Activated naive CD4-positive, alpha-beta T cell treated with anti-CD3 and anti-CD28 coated beads, Interleukin-2, amount 50 U/mL, for 24 hours (primary cell): Measurements from ENCODE around the gene FOXJ3.

ENCODE experiments used
- H3K27ac Mint-ChIP-seq: one replicate; pipeline ENCODE4 v1.8.0; 2021; ENCODE audit warnings: mild to moderate bottlenecking, mixed read lengths
- H3K27me3 Mint-ChIP-seq: one replicate; pipeline ENCODE4 v1.8.0; 2021; ENCODE audit warnings: mixed read lengths
- H3K36me3 Mint-ChIP-seq: one replicate; pipeline ENCODE4 v1.8.0; 2021; ENCODE audit warnings: mixed read lengths
- H3K4me1 Mint-ChIP-seq: one replicate; pipeline ENCODE4 v1.8.0; 2021; ENCODE audit warnings: mixed read lengths
- H3K4me3 Mint-ChIP-seq: one replicate; pipeline ENCODE4 v1.8.0; 2021; ENCODE audit warnings: mild to moderate bottlenecking, mixed read lengths
- H3K9me3 Mint-ChIP-seq: one replicate; pipeline ENCODE4 v1.8.0; 2021; ENCODE audit warnings: mixed read lengths

FOXJ3 gene

DNA sequence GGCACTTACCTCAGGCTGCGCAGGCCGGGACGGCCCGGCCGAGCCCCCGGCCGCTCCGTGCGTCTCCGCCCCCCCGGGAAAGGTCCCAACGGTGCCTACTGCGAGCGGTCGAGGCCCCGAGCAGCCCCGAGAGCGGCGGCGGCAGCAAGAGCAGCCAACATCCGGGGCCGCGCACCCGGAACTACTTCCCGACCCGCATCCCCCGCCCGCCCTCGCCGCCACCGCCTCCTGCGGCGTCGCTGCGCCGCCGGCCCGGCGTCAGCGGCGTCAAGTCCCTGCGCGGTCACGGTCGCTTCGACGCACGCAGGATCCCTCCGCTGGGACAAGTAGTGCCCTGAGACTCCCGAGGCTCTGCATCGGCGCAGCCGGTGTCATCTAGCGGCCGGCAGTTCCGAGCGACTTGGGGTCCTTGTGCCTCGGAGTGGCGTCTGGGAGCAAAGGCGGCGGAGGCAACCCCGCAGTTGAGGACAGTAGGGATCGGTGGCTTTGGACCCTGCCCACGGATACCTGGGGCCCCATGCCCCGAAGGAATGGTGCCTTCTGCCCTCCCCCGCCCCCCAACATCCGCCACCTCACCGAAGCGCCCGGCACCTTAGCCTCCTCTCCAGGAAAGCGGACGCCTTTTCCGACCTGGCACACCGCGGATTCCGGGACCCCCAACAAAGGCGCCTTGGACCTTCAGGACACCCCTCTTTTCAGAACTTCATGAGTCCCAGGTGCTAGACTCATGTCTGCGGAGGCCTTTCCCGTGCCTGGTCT, at the start of gene FOXJ3:
Gene FOXJ3 (minus strand): TSS at position 186 of the 759 bp plus-strand sequence. CDS start 24,142 bp downstream, outside the sequence.
- Mint-ChIP-seq H3K9me3 (no peaks in the 10 kb centered on the region), H3K27me3 (no peaks in the 10 kb centered on the region), H3K4me3 (peak within 1 kb of the TSS; percentile 98), H3K4me1 (peaks cover 51% of the 10 kb centered on the region), H3K27ac (peak within 1 kb of the TSS; percentile 92), H3K36me3 (peaks cover 6% of the 10 kb centered on the region)

DNA sequence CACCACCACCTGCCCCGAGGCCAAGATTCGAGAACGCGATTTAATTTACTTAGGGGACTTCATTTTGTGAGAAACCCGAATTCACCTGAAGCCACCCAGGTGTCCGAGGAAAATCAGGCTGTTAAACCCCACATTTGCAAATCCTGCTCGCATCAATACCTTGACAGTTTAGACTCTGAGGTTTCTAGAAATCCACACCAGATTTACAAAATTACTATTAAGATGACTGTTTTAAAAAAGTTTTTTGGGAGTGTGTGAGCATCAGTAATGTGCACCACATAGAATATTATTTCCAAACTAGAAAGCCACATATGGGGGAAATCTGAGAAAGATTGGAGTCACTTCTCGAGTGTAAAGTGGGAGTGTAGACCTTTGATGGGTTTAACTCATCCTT, 46.2 kb upstream of the FOXJ3 start:
- Mint-ChIP-seq H3K4me3 (peak overlapping the region; percentile 66), H3K4me1 (peaks cover 6% of the 10 kb centered on the region), H3K27me3 (peaks cover 35% of the 10 kb centered on the region), H3K9me3 (no peaks in the 10 kb centered on the region), H3K27ac (no peak overlapping the region), H3K36me3 (no peaks in the 10 kb centered on the region)

- Mint-ChIP-seq H3K36me3 (no peaks in the 10 kb centered on the region), H3K27me3 (peaks cover 35% of the 10 kb centered on the region), H3K4me3 (peak within 1 kb of the TSS; percentile 79), H3K4me1 (peaks cover 6% of the 10 kb centered on the region), H3K9me3 (no peaks in the 10 kb centered on the region), H3K27ac (no peak within 1 kb of the TSS)
Observed at GRCh38 chr1:42380586-42381279, 45.7 kb upstream of the FOXJ3 start, which contains the start of gene RIMKLA. Gene RIMKLA, plus strand, starts transcription at chr1:42380792. Its CDS starts 143 bp downstream, at chr1:42380935.

GRCh38 chr1:42379794-42380585, 45.0 kb upstream of the FOXJ3 start:
- Mint-ChIP-seq H3K27me3 (peaks cover 35% of the 10 kb centered on the region), H3K27ac (no peak overlapping the region)

GRCh38 chr1:42372796-42373195, 37.8 kb upstream of the FOXJ3 start:
- Mint-ChIP-seq H3K4me1 (no peaks in the 10 kb centered on the region), H3K4me3 (no peak overlapping the region), H3K27ac (no peak overlapping the region), H3K9me3 (no peaks in the 10 kb centered on the region), H3K36me3 (no peaks in the 10 kb centered on the region), H3K27me3 (peaks cover 4% of the 10 kb centered on the region)

More at GRCh38 chr1:42379794-42380585, 45.0 kb upstream of the FOXJ3 start:
- H3K36me3 Mint-ChIP-seq: no peaks in the 10 kb centered on the region
- H3K9me3 Mint-ChIP-seq: no peaks in the 10 kb centered on the region
- peaks cover 6% of the 10 kb centered on the region for H3K4me1 Mint-ChIP-seq
- H3K4me3 Mint-ChIP-seq: peak overlapping the region; percentile 79

DNA sequence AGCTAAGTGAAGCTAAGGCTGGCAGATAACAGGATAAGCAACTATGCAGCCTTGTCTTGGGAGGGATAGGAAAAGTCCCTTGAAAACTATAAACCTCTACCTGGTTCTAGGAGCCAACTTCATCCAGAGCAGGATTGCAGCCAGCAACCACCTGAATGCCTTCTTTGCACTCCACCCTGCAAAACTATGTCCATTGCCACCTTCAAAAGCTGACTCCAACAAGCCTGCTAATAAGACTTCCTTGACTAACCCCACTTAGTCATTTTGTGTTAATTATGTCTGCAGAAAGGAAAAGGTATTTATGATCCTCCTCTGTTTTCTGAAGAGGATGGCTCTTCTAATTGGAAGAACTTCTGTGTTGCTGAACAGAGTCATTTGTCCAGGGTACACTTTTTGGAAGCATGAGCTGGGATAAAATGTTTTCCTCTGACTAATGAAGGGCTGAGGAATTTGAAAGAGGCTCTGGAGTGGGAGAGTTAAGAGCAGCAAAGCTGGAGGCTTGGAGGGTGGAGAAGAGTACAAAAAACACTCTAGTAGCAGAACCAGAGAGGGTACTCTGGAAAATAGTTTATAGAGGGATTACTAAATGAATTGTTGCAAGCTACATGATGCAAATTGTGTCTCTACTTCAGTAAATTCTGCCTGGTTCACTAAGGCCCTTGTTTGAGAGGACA, 36.0 kb upstream of the FOXJ3 start:
- H3K27me3 Mint-ChIP-seq: no peaks in the 10 kb centered on the region
- no peaks in the 10 kb centered on the region for H3K9me3 Mint-ChIP-seq
- H3K4me3 Mint-ChIP-seq: no peak overlapping the region
- H3K4me1 Mint-ChIP-seq: no peaks in the 10 kb centered on the region
- H3K27ac Mint-ChIP-seq: no peak overlapping the region
- no peaks in the 10 kb centered on the region for H3K36me3 Mint-ChIP-seq

GRCh38 chr1:42369471-42369870, 34.4 kb upstream of the FOXJ3 start:
- Mint-ChIP-seq H3K9me3 (no peaks in the 10 kb centered on the region), H3K4me3 (no peak overlapping the region), H3K36me3 (no peaks in the 10 kb centered on the region), H3K27me3 (no peaks in the 10 kb centered on the region), H3K27ac (no peak overlapping the region), H3K4me1 (no peaks in the 10 kb centered on the region)

- Mint-ChIP-seq H3K4me1 (no peaks in the 10 kb centered on the region), H3K27me3 (no peaks in the 10 kb centered on the region), H3K36me3 (no peaks in the 10 kb centered on the region), H3K9me3 (no peaks in the 10 kb centered on the region), H3K4me3 (no peak overlapping the region), H3K27ac (no peak overlapping the region)
Observed at GRCh38 chr1:42368096-42368795, 33.2 kb upstream of the FOXJ3 start.

- H3K27me3 Mint-ChIP-seq: peaks cover 2% of the 10 kb centered on the region
- no peak overlapping the region for H3K27ac Mint-ChIP-seq
- H3K36me3 Mint-ChIP-seq: no peaks in the 10 kb centered on the region
- H3K9me3 Mint-ChIP-seq: no peaks in the 10 kb centered on the region
- H3K4me3 Mint-ChIP-seq: no peak overlapping the region
- H3K4me1 Mint-ChIP-seq: no peaks in the 10 kb centered on the region
Observed at GRCh38 chr1:42365118-42365517, 30.1 kb upstream of the FOXJ3 start.

GRCh38 chr1:42364542-42364941, 29.5 kb upstream of the FOXJ3 start:
- Mint-ChIP-seq H3K4me1 (no peaks in the 10 kb centered on the region), H3K27me3 (peaks cover 2% of the 10 kb centered on the region)

GRCh38 chr1:42364089-42364488, 29.1 kb upstream of the FOXJ3 start:
- no peak overlapping the region for H3K4me3 Mint-ChIP-seq
- H3K4me1 Mint-ChIP-seq: no peaks in the 10 kb centered on the region
- no peaks in the 10 kb centered on the region for H3K9me3 Mint-ChIP-seq
- H3K27ac Mint-ChIP-seq: no peak overlapping the region
- H3K36me3 Mint-ChIP-seq: no peaks in the 10 kb centered on the region
- H3K27me3 Mint-ChIP-seq: peaks cover 2% of the 10 kb centered on the region

More at GRCh38 chr1:42364542-42364941, 29.5 kb upstream of the FOXJ3 start:
- no peaks in the 10 kb centered on the region for H3K9me3 Mint-ChIP-seq
- no peak overlapping the region for H3K4me3 Mint-ChIP-seq
- H3K27ac Mint-ChIP-seq: no peak overlapping the region
- no peaks in the 10 kb centered on the region for H3K36me3 Mint-ChIP-seq

DNA sequence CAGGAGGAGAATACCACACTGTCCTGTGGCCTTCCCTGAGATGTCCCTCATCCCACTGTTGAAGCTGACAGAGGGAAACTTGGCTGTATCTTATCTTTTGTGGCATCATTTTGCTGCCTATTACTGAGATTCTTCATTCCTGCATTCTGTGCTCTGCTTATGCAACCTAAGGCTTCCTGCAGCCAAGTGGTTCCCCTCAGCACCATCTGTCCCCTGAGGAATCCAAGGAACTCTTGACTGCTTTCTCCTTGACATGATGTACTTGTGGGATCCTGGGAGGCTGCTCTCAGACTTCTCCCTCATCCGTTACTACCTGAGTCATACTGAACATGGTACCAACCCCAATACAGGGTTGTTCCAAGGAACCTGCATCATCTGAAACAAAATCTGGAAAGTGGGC, 24.4 kb upstream of the FOXJ3 start:
- Mint-ChIP-seq H3K4me1 (peaks cover 5% of the 10 kb centered on the region), H3K9me3 (no peaks in the 10 kb centered on the region), H3K27me3 (peaks cover 2% of the 10 kb centered on the region), H3K36me3 (no peaks in the 10 kb centered on the region), H3K27ac (no peak overlapping the region), H3K4me3 (no peak overlapping the region)

DNA sequence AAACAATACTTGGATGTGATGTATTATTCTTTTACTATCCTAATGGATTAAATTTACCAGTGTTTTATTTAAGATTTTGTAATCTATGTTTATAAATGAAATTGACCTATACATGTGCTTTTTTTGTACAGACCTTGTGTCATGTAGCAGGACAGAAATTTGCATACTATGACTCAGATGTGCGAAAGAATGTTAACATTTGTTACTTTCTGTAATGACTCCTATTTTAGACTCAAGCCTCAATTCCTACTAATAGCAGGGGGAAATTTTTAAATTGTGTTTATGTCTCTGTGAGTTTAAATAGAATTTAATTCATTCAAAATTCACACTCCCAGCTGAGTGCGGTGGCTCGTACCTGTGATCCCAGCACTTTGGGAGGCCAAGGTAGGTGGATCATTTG, 23.8 kb upstream of the FOXJ3 start:
- H3K9me3 Mint-ChIP-seq: no peaks in the 10 kb centered on the region
- H3K36me3 Mint-ChIP-seq: no peaks in the 10 kb centered on the region
- H3K27me3 Mint-ChIP-seq: peaks cover 2% of the 10 kb centered on the region
- H3K4me3 Mint-ChIP-seq: no peak overlapping the region
- peaks cover 5% of the 10 kb centered on the region for H3K4me1 Mint-ChIP-seq
- H3K27ac Mint-ChIP-seq: no peak overlapping the region

DNA sequence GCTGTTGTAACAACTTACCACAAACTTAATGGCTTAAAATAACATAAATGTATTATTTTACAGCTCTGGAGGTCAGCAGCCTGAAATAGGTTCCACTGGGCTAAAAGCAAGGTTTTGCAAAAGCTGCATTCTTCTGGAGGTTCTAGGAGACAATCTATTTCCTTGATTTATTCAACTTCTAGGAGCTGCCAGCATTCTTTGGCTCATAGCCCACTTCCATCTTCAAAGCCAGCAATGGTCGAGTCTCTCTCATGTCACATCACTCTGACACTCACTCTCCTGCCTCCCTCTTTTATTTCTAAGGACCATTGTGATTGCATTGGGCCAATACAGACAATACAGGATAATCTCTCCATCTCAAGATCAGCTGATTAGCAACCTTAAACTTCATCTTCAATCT, 15.1 kb upstream of the FOXJ3 start:
- H3K9me3 Mint-ChIP-seq: no peaks in the 10 kb centered on the region
- no peak overlapping the region for H3K4me3 Mint-ChIP-seq
- H3K4me1 Mint-ChIP-seq: no peaks in the 10 kb centered on the region
- H3K36me3 Mint-ChIP-seq: no peaks in the 10 kb centered on the region
- H3K27ac Mint-ChIP-seq: no peak overlapping the region
- peaks cover 6% of the 10 kb centered on the region for H3K27me3 Mint-ChIP-seq

DNA sequence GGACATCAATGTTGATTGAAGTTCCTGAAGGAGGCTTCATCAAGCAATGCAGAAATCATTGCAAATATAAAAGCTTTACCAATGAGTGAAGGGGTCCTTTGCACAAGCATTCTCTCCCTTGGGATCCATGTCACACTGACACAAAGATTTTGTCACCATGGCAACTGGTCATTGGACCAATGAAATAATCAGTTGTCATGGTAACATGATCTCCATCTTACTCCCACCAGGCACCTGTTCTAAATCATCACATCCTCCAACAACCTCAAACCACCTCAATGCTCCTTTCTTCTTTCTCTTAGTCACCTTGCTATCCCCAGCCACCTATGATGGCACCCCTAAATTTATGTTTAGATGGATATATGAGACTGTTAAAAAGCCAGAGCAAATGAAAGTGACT, 13.5 kb upstream of the FOXJ3 start:
- Mint-ChIP-seq H3K27ac (no peak overlapping the region), H3K36me3 (no peaks in the 10 kb centered on the region), H3K27me3 (peaks cover 6% of the 10 kb centered on the region), H3K4me1 (no peaks in the 10 kb centered on the region), H3K9me3 (no peaks in the 10 kb centered on the region), H3K4me3 (no peak overlapping the region)
